GM18907 (cell line): ENCODE results near the gene NSRP1.
"Not testable (repeated sequence)": the region's sequence is repeated elsewhere in the genome, so short reads cannot be mapped to it uniquely, and the experiment has no call there.

Experiments
- ATAC-seq: cut with Tn5 transposase; IDR thresholded peaks from one replicate; pipeline ENCODE4 v1.9.1; 2021; ENCODE audit warnings: mild to moderate bottlenecking, moderate library complexity; ENCODE audit not compliant: unreplicated experiment

NSRP1 gene

DNA sequence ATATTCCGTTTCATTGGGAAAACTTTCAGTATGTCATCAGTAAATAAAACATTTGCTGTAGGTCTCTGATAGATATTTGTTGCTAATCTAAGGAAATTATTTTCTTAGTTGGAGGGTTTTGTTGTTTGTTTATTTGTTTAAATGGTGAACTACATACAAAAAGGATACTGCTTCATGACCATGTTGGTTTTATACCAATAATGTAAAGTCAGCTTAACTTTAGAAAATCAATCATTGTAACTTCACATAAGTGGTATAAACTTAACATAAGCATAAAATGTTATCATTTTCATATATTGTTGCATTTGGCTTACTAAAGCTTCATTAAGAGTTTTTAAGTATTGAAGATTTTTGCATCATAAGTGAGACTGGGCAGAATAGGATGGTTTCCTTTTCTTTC lies 57.9 kb downstream of the NSRP1 start:
- ATAC-seq, result no peak

DNA sequence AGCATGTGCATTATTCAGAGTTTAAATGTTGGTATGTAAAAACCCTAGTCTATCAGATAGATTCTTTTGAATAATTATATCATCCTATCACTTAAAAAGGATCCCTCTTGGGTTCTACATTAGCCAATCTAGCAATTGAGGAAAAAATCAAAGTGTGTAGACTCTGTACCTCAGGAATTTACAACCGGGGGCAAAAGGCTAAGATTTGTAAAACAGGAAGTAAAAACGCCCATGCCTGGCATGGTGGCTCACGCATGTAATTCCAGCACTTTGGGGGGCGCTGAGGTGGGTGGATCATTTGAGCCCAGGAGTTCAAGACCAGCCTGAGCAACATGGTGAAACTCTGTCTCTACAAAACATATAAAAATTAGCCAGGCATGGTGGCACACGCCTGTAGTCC lies 60.2 kb downstream of the NSRP1 start:
- no peak for ATAC-seq

DNA sequence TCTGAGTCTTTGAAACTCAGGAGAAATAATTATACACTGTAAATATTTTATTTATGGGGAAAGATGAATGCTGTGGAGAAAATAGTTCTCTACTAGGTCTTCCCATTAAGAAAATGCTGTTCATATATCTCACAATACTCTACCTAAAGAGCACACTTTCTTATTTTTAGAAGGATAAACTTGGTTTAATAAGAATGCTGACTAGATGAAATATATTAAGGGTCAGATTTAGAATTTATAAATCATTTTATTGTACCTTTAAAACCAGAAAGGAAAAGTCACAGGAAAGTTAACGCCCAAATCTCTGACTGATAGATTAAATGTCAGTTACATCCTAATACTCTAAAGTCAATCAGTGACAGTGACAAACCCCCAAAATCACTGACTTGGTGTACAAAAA lies 70.1 kb downstream of the NSRP1 start:
- no peak for ATAC-seq

DNA sequence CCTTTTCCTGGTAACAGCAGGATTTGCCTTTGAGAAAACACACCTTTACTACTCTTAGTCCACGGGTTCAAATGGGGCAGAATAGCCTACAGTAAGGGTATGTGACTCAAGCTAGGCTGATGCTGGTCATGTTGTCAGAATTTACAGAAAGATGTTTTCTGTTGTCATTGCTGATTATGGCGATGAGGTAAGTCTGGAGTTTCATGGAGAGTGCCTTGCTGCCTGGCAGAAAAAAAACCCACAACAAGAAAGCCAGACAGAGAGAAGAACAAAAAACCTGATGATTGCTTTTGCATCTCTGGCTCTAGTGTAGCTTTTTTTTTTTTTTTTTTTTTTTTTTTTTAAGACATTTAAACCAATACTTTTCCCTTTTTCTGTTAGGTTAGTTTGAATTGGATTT lies 71.0 kb downstream of the NSRP1 start:
- no peak for ATAC-seq

DNA sequence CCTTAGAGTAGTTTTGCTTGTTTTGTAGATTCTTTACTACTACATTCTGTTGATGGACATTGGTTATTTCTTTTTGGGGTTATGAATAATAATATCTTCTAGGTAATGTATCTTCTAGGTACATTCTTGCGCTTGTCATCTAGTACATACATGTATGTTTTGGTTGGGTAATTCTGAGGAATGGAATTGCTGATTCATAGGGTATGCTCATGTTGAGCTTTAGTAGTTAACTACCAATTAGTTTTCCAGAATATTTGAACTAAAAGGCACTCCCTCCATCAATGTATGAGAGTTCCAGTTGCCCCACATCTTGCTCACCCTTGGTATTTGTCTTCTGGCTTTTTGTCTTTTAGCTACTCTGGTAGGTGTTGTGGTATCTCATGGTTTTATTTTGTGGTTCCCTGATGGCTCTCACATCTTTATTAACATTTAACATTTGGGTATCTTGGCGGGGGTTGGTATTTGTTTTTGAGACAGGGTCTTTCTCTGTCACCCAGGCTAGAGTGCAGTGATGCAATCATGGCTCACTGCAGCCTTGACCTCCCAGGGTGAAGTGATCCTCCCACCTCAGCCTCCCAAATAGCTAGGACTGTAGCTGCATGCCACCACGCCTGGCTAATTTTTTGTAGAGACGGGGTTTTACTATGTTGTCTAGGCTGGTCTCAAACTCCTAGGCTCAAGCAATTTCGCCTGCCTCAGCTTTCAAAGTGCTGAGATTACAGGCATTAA lies 71.8 kb downstream of the NSRP1 start:
- no peak for ATAC-seq

DNA sequence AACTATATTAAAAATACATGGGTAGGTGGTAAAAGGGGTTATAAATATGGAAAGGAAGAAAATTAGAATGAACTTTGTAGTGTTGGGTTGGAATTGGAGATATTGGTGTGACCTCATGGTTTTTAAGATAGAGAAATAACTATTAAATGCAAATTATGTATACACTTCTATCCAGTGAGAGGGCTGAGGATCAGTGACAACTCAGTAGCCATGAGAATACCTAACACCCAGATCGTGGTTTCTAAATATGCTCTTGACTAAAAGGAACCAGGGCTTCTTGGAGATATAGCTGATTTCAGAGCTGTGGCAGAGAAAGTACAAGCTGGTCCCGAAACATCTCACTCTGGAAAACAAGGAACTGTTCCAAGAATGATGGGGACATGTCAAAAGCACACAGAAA lies 74.5 kb downstream of the NSRP1 start:
- no peak for ATAC-seq

DNA sequence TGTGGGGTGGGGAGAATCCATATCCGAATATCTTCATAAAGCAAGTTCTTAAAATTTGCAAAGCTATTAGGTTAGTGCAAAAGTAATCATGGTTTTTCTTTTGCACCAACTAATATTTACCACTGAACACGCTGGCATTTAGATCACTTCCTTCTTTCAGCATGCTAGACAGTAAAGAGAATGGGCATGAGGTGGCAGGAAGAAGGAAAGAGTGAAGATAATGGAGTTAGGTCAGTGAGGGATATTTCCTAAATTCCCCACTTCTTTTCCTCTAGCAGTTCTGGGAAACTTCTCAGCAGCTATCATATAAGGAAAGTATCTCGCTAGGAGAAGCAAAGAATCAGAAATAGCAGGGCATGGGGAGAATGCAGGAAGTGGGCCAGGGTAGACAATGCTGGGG lies 79.9 kb downstream of the NSRP1 start:
- no peak for ATAC-seq

DNA sequence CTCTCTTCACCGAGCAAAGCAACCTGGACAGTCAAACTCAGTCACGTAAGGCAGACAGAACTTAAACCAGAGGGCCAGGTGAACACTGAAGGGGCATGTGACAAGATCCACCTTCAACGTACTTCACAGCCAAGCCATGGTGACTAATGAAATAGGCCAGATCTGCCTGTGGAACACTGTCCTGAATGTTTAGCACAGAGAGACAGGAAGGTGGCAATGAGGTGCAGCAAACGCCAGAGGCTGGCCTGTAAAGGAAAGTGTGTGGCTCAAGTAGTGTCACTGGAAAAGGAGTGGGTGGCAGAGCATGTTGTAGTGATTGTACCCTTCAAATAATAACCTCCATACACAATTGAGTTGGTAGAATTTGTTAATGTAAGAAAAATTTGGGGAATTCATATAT lies 80.8 kb downstream of the NSRP1 start:
- no peak for ATAC-seq

DNA sequence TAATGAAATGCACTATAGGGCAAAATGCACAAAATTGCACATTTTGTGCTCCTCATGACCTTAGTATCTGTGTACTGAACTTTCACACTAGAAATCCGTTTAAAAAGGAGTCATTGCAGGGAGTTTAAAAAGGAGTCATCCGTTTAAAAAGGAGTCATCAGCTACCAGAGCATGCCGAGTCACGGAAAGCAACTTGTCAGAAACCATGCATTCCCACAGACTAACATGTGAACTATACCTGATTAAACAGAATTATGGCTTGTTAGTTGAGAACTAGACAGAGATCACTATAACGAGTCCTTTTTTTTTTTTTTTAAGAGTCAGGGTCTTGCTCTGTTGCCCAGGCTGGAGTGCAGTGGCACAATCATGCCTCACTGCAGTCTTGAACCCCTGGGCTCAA lies 83.0 kb downstream of the NSRP1 start:
- ATAC-seq, result no peak

DNA sequence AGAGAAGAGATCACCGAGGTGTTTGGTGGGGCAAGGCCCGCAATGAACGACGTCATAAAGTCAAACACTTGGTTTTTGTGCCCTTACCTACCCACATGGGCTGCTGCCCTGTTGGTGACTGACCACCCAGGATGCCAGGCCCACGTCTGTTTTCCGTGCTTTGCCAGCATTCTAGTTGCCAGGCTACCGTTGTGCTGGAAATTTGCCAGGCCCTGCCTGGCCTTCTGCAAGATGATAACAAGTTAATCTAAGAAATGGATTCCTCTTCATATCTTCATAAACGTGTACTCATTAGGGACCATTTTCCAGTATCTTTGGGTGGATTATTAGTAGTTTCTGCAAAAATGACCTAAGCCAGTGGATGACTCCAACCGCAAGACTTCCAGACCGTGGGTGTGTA lies 83.5 kb downstream of the NSRP1 start:
- ATAC-seq, result no peak

DNA sequence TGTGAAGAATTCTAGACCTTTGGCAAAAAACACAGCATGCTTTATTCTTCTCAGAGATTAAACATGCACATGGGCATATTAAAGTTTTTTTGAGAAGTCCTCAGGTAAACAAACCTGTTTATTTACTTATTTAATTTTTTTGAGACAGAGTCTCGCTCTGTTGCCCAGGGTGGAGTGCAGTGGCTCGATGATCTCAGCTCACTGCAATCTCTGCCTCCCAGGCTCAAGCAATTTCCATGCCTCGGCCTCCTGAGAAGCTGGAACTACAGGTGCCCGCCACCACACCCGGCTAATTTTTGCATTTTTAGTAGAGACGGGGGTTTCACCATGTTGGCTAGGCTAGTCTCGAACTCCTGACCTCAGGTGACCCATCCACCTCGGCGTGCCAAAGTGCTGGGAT lies 84.0 kb downstream of the NSRP1 start:
- not testable (repeated sequence) for ATAC-seq

DNA sequence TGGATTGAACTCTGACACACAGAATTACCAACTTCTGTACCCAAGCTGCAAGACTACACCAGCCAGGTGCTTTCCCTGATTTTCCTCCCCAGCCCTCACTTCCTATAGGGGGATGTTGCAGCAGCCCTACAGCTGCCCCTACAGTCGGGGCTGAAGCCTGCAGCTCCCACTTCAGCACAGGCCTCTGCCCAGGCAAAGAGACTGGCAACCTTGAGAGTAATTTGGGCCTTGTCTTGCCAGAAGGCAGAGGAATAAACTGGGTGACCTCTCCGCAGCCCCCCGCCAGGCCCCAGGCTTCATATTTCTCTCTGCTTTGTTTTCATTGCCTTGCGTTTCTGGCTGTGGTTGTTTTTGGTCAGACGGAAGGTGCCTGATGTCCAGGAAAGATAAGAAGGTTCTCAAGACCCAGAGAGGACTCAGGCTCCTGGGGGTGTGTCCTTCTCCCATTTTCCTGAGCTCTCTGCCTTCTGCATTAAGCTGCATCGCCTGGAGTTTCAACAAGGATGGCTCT lies 86.9 kb downstream of the NSRP1 start:
- no peak for ATAC-seq

DNA sequence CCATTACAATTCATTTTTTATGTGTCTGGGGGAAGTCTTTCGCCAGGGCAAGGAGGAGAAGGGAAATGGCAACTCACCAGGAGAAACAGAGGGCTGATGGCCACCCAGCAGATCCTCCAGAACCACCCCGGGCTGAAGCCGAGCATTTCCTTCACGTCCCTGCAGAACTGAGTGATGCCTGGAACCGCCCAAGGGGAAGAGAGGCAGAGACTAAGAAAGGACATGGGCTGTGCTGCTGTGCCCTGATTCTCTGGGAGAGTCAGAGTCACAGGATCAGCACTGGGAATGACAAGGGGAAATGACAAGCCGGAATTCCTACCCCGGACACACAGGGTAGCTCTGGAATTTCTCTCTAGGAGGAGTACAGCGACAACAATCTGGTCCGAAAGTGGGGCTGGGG lies 91.0 kb downstream of the NSRP1 start:
- ATAC-seq, result no peak

DNA sequence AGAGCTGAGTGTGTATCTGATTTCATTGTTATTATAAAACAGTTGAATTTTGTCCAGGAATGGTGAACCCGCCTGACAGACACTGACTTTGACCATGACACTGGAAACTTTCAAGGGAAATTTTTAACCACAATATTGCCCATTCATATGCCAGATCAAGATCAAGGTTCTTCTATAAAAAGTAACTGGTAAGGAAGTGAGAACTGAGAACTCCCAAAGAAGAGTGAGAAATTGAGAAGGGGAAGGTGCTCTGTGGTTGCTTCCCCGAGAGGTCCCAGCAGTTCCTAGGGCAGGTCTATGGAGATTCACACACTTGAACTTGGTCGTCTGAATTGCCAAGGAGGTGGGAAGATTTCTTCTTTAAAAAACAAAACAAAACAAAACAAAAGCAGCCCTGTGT lies 91.6 kb downstream of the NSRP1 start:
- ATAC-seq, result no peak

DNA sequence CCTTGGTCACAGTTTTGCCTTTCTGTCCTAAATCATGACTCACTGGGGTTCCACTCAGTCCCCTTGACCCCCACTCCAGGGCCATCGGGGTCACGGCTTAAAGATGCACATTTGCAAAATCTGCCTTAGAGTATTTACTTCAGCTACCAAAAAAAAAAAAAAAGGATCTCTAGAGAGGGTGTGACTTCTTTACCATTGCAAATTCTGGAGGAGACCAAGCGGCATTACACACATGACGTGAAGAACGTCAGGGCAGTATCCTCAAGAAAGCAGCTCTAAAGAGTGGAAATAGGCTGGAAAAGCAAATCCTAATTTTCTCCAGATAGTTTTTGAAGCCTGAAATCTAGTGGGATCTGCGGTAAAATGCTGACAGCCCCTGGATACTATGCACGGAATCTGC lies 93.3 kb downstream of the NSRP1 start:
- no peak for ATAC-seq

DNA sequence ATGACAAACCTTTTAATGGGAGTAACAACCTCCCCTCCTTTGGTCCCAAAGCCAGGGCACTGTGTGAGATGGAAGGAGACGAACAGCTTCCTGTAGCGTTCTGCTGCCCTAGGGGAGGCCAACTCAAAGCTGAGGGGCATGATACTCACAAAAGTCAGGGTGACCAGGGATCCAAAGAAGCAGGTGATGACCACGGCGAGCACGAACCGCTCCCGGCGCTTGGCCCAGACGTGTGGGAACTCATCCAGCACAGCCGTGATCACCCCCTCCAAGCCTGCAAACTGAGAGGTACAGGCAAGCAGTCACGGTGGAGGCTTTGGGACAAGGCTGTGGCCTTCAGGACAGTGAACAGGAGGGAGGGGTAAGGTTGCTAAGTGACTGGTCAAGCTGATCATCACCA lies 93.8 kb downstream of the NSRP1 start:
- no peak for ATAC-seq

DNA sequence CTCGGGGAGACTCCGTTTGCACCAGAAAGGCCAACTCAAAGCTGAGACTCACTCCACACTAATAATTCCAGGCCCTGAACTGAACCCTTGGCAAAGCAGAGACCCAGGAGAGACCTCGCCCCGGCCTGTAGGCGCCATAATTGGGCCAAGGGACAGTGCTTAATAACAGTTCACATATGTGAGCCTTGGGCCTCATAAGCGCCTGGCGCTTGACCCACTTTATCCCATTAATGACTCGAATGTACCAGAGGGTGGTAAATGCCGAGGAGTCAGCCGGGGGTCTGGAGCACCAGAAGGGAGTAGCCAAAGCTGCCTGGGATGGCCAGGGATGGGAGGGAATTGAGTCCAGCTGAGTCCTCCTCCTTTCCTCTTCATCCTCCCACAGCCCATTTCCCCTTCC lies 94.3 kb downstream of the NSRP1 start:
- no peak for ATAC-seq

DNA sequence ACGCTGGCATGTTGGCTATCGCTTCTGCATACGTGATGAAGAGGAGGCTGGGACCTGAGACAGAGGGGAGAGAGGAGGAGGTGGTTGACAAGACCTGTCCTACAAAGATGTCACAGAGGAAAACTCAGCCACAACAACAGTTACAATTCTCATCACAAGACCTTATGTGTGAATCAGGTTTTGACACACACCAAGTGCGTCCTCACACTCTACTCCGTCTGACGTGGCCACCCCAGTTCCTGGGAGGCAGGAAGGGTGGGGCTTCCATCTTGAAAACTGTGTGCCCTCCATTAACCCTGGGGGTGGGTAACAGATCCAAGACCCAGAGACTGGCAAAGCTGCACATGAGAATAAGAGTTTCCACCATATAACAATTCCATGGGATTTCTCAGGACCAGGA lies 94.8 kb downstream of the NSRP1 start:
- ATAC-seq, result no peak

DNA sequence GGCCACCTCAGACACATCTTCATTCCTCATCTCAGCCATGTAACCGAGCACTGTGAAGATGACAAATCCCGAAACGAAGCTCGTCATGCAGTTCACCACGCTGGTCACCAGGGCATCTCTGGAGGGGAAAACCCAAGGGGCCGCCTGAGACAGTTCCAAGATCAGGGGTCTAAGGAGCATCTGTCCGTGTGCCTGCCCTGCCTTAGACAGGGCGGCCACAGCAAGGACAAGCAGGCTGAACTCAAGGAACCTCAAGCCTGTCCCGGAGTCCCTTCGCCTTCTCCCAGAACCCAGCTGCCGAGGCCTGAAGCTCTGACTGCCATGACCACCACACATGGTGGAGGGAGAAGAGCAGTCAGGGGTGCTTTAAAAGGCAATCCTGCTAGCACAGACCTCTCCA lies 96.1 kb downstream of the NSRP1 start:
- peak; percentile 82 for ATAC-seq

DNA sequence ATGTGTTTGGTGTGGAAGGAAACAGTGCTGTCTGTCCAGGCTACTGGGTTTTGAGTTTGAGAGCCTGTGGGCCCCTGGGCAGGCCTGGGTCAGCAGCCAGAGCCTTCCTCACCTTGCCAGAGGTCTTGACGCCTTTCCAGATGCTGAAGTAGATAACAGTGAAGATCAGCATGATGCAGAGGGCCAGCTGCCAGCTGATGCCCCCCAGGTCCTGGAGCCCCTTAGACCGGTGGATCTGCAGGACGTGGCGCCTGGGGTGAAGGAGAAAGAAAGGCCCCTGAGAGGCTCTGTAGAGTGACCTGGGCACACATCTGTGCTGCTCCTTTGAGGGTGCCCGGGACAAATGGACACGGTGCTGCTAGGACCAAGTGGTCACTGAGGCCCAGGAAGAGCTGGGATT lies 100.4 kb downstream of the NSRP1 start:
- ATAC-seq, result no peak

DNA sequence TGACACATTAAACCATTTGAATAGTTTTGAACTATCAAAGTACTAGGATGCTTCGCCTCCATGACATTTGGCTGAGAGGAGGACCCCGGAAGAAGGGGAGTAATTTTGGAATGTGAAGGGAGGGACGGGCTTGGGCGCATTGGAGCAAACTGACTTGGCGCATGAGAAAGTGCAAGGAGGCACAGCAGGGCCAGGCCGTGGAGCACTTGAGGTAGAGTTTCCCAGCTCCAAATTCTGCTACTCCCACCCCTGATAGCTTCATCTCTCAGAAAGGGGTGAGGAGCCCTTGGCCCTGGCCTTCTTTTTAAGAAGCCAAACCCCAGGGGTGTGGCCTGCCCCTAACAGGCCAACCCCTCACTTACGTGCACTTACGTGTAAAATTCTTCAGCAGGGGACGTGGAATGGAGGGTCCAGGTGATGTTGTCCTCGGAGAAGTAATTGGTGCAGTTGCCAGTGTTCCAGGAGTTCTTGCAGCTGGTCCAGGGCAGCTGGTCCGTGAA lies 101.2 kb downstream of the NSRP1 start:
- no peak for ATAC-seq

DNA sequence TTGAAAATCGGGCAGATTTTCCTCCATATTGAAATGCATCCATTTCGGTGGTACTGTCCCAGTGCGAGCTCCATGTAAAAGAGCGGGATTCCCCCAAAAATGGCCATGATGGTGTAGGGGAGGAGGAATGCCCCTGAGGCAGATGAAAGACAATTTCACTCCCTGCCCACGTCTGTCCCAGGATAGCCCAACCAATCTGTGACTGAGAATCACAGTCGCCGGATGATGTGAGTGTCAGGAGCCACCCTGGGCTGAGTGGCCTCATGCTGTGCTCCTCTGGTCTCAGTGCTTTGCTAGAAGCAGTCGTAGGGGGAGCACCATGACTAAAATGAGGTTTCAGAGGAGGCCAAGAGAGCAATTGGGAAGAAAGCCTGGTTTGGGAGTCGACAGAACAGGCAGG lies 102.2 kb downstream of the NSRP1 start:
- no peak for ATAC-seq

DNA sequence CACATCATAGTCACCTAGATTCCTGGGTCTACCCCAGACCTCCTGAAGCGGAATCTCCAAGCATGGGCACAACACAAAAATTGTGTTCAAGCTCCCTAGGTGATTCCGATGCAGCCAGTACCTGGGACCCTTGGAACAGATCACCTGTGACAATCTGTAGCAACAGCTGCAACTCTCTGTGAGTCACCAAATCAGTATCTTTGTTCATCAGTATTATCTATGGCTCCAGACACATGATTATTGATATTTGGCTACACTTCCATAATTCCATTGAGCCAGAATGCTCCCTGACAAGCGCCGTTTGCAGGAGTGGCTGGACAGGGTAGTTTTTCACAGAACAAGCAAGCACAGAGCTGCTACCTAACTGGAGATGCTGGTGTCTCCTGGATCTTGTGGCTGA lies 102.7 kb downstream of the NSRP1 start:
- ATAC-seq, result no peak
